HG03520 (cell line): ENCODE measurements around the gene RDH13.
"Not testable (repeated sequence)": the region's sequence is repeated elsewhere in the genome, so short reads cannot be mapped to it uniquely, and the experiment has no call there.

Experiments used
- ATAC-seq: cut with Tn5 transposase; IDR thresholded peaks from one replicate; pipeline ENCODE4 v1.9.1; 2021; ENCODE audit warnings: mild to moderate bottlenecking, moderate library complexity; ENCODE audit not compliant: unreplicated experiment

Gene RDH13

GRCh38 chr19:55047951-55048350, 15.0 kb downstream of the RDH13 start:
- ATAC-seq: no peak

GRCh38 chr19:55046975-55047622, 15.8 kb downstream of the RDH13 start:
- no peak for ATAC-seq

DNA sequence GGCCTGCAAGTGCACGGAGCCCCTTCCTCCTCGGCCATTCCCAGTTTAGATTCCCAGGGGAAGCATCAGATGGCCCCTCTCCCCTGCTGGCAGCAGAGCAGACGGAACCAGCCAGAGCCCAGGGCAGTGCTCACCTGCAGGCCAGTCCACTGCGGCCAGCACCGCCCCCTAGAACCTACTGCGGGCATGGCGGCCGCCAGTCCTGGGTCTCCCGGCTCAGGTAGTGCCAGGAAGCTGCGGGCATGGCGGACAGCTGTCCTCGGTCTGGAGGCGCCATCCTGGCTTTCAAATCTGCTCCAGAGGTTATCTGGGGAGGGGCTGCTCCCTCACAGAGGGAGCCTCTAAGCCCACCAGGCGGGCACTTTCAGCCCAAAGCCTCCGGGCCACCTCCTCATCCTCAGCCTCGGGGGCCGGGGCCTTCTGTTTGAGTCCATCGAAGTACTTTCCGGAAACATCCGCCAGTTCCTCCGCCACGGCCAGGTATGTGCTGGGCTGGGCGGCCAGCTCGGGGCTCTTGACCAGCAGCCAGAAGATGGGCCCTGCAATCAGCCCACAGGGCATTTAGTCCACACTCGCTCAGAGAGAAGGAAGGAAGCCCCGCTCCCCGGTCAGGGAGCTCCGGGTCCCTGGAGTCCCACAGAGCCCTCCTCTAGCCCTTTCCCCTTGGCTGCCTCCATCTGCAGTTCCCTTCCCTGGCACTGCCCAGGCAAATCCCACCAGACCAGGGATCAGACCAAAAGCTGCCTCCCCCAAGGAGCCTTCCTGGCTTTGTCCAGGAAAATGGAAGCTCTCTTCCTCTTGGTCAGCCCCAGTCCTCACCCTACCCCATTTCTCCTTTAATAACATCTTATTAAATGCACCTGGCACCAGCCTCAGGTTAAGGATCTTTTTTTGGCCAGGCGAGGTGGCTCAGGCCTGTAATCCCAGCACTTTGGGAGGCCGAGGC, 17.9 kb downstream of the RDH13 start:
- no peak for ATAC-seq

DNA sequence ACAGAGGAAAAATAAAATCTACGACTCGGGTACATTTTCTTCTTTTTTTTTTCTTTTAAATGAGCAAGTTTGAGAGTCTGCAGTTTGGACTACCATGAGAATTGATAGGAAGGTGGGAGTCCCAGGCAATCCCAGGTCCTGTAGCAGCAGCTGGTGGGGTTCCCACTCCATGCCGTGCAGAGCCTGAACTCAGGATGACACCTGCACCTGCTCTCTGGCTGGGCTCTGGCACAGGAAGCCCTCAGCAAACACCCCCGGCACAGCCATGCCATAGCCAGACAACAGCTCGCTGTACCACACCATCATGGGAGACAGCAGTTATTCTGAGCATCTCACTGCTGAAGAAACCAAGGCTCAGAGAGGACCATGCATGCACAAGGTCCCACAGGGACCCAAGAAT, 18.7 kb downstream of the RDH13 start:
- no peak for ATAC-seq

DNA sequence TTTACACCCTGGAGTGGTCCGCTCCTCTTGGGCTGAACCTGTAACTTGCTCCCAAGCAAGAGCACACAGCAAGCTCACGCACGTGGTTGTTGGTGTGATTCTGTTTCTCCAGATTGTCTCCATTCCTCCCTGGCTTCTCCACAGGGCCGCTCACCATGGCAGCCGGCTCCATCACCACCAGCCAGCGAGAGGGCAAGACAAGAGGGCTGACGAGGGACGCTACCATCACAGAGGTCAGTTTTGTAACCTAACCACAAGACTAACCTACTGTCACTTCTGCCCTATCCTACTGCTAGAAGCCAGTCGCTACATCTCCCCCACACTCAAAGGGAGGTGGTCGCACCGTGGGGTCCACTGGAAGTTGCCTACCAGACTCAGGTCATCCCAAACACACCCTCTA, 20.3 kb downstream of the RDH13 start:
- no peak for ATAC-seq

- no peak for ATAC-seq
Measured at GRCh38 chr19:55042344-55042678, 20.6 kb downstream of the RDH13 start.

DNA sequence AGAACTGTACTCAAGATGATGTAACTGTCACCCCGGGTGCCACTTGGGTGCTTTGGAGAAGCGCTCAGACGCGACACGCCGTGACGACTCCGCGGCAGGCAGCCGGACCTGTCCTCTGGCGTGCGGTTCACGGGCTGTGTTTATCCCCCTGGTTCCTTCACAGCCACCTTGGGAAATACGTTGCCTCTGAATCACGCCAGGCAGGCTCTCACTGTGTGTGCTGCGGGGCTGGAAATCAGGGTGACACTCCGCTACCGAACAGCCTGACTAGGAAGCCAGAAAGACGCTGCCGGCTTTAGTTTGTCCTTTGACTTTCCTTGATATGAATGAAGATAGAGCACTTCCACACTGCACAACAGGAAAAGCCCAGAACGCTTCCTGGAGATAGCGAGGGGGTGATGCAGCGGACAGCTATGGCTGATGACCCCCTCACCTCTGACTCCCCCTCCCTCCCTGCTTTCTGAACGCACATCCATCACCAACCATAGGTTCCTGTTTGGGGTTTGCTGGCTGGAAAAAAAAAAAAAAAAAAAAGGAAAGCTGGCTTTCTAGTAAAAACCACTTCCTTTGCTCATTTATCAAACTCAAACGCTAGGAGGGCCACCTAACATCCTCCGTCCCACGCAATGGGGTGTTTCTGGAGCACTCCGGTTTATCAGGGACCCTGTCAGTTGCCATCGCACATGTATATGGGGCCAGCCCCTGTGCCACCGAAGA, 21.2 kb downstream of the RDH13 start:
- ATAC-seq: no peak

- no peak for ATAC-seq
Measured at GRCh38 chr19:55041244-55041626, 21.7 kb downstream of the RDH13 start.

DNA sequence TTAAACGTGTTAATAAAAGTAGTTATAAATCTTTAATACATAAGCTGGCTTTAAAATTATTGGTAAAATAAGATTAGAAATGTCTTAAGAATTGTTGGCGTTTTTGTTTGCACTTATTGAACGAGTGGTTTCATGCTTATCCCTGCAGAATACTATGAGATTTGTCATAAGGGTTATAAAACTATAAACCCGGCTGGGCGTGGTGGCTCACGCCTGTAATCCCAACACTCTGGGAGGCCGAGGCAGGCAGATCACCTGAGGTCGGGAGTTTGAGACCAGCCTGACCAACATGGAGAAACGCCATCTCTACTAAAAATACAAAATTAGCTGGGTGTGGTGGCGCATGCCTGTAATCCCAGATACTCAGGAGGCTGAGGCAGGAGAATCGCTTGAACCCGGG, 22.3 kb downstream of the RDH13 start:
- not testable (repeated sequence) for ATAC-seq

- not testable (repeated sequence) for ATAC-seq
Measured at GRCh38 chr19:55037603-55038002, 25.3 kb downstream of the RDH13 start.

- ATAC-seq: no peak
Measured at GRCh38 chr19:55036058-55036457, 26.9 kb downstream of the RDH13 start.

GRCh38 chr19:55034751-55035150, 28.2 kb downstream of the RDH13 start:
- no peak for ATAC-seq

- not testable (repeated sequence) for ATAC-seq
Measured at GRCh38 chr19:55032976-55033643, 29.8 kb downstream of the RDH13 start.

DNA sequence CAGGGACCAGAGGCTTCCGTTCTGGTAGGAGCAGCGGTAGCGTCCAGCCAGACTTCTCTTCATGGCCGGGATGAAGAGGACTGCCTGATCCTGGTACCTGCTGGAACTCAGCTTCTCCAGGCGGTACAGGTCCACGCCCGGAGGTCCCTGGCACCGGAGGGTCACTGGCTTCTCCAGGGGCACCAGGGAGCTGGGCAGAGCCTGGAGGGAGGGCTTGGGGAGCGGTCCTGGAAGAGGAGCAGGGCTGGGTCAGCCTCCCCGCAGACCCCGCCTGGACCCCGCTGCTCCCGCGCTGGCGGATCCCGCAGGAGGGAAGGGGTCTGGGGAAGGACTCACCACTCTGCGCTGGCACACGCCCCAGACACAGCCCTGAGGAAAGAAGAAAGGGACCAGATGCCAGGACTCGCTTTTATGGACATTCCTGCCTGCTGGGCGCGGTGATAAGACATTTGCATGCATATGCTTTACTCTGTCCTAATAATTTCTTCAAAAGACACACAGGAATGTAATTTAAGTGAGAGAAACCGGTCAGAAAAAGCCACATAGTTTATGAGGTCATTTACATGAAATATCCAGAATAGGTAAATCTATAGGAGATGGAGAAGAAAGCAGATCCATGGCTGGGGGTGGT, 30.7 kb downstream of the RDH13 start:
- no peak for ATAC-seq

GRCh38 chr19:55031178-55031577, 31.8 kb downstream of the RDH13 start:
- ATAC-seq: no peak

- no peak for ATAC-seq
Measured at GRCh38 chr19:55028757-55029156, 34.2 kb downstream of the RDH13 start.

GRCh38 chr19:55027472-55028337, 35.2 kb downstream of the RDH13 start:
- ATAC-seq: no peak

- not testable (repeated sequence) for ATAC-seq
Measured at GRCh38 chr19:55027140-55027471, 35.8 kb downstream of the RDH13 start.

DNA sequence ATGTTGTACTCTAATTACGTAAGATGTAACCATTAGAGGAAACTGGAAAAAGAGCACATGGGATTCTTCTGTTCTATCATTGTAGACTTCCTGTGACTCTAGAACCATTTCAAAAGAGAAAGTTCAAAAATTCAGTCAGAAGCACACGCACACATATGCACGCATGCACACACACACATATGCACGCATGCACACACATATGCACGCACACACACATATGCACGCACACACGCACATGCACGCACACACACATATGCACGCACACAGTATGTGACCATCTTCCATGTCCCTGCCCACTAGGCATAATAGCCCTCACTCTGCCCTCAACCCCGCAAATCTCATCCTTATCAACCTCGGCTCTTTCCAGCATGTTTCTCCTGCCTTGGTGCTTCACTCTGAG, 38.8 kb downstream of the RDH13 start:
- no peak for ATAC-seq

- ATAC-seq: not testable (repeated sequence)
Measured at GRCh38 chr19:55020351-55020750, 42.6 kb downstream of the RDH13 start.
